H1 (cell line): ENCODE results near the gene QSER1. TPM values are rescaled to one million over a fixed set of nuclear protein-coding genes. Genes with fewer than 3 reads are reported as not detected.

Experiments used
- BCL11A ChIP-seq, 2 experiments: IDR thresholded peaks; one replicate each; pipeline ENCODE4 v1.6.1; 2011; ENCODE audit warnings: low read depth in 2 of 2, low read length in 2 of 2, mild to moderate bottlenecking in 2 of 2
- CREB1 ChIP-seq: IDR thresholded peaks from 2 replicates; pipeline ENCODE4 v1.6.1; 2012; ENCODE audit warnings: inconsistent platforms
- EGR1 ChIP-seq: IDR thresholded peaks from 2 replicates; pipeline ENCODE4 v1.6.1; 2011; ENCODE audit warnings: low read depth, low read length, borderline replicate concordance
- MAFK ChIP-seq: IDR thresholded peaks from 2 replicates; pipeline ENCODE4 v1.6.1; 2012; ENCODE audit warnings: low read depth, mild to moderate bottlenecking, improper control_type of control experiment, low read length
- NRF1 ChIP-seq: IDR thresholded peaks from 2 replicates; pipeline ENCODE4 v1.6.1; 2011; ENCODE audit warnings: mild to moderate bottlenecking, low read depth, low read length, improper control_type of control experiment
- SP2 ChIP-seq: IDR thresholded peaks from 2 replicates; pipeline ENCODE4 v1.6.1; 2012; ENCODE audit warnings: mild to moderate bottlenecking, low read length, inconsistent platforms
- SP4 ChIP-seq: IDR thresholded peaks from 2 replicates; pipeline ENCODE4 v1.6.1; 2012; ENCODE audit warnings: low read length, inconsistent platforms
- TCF12 ChIP-seq: IDR thresholded peaks from 2 replicates; pipeline ENCODE4 v1.6.1; 2011; ENCODE audit warnings: low read depth, mild to moderate bottlenecking, low read length
- polyA plus RNA-seq, 7 experiments: library from polyadenylated mRNA; depleted of rRNA in 3 of 7; stranded (reverse) in 5 of 7; unstranded in 2 of 7; fragments of >200 nt in 5 of 7; fragments of 200-250 nt in 2 of 7; gene quantifications; 1 replicate in 5 of 7; 2 replicates in 1 of 7; 4 replicates in 1 of 7; pipeline versions ENCODE4 v1.2.1 to v1.2.3, GENCODE V29; 2011 to 2013; ENCODE audit warnings: missing spikeins in 2 of 7, mixed read lengths in 2 of 7
- total RNA-seq: library from RNA; stranded (reverse); fragmentation: NEBNext Ultra II Directional; extraction: Animal tissue kit (Norgen Biotek cat#: 25700); gene quantifications from 2 replicates; pipeline ENCODE4 v1.2.1, GENCODE V29; 2021

The QSER1 gene
- total and polyA plus RNA-seq, 2 of the 8 experiments (the other 6 are each of a cell fraction or from before 2014, with no cell fraction given), result 29.3 to 117 TPM

DNA sequence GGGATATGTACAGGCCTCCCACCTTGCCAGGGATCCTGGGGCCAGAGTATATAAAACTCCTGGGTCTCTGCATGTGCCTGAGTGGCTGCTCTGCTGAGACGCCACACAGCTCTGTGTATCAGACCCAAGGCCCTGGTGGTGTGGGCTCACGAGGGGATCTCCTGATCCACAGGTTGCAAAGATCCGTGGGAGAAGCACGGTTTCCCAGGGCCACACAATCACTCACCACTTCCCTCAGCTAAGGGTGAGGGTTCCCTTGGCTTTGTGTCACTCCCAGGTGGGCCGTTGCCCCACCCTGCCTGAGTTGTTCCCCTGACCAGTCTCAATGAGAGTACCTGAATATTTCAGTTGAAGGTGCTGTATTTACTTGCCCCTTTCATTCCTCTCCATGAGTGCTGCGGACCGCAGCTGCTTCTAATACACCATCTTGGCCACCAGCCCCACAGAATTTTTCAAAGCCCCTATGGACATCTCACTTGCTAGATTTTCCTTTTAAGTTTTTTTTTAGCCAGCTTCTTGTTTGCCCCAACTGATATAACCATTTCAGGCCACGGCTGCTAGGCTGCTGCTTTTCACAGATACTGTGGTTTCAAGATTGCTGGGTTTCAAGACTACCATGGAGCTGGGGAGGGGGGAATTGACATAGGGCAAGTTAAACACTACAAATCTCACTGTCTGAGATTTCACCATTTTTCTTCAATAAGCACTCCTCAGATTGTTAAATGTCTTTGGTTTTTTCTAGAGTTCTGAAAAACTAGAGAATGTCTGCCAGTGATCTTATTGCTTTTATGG is 109.3 kb downstream of the QSER1 start (continued):
- TF ChIP-seq EGR1, result no peak
- no peak for TF ChIP-seq SP2
- no peak for TF ChIP-seq TCF12
- no peak for TF ChIP-seq NRF1
- TF ChIP-seq BCL11A (IDR thresholded peaks at IDR 0.05; ENCODE audit: low read depth in 2 of 2, low read length in 2 of 2), result no peak
- no peak for TF ChIP-seq SP4
- no peak for TF ChIP-seq CREB1
- no peak for TF ChIP-seq MAFK
